ENCODE results near the gene SIPA1L3.
"Not testable (repeated sequence)": the region's sequence is repeated elsewhere in the genome, so short reads cannot be mapped to it uniquely, and the experiment has no call there.

The SIPA1L3 gene

GRCh38 chr19:37907735-37908455 is 887 bp downstream of the SIPA1L3 start:
- no peak for DNase-seq (ENCODE audit: low read depth)

DNA sequence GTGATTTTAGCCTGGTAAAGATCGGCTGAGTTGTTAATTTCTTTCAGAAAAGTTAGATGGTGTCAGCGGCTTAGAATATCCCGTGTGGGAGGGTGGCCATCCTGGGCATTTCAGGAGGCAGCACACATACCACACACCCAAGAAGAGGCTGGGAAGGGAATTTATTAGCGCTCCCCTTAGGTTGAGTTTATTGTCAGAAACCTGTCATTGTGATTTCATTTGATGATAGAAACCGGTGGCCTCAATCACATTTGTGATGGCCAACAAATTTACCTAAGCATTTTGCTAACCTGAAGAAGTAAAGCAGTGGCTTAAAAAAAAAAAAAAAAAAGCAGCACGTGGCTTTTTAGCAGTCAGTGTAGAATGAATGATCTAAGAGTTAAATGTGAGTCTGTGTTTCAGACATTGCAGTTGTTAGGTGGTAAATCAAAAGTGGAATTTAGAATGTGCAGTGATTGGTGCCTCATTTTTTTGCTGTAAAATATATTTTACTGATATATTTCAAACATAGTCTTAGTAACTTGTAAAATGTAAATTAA is 2.7 kb downstream of the SIPA1L3 start:
- no peak for DNase-seq (ENCODE audit: low read depth)

- no peak for DNase-seq (ENCODE audit: low read depth)
Observed at GRCh38 chr19:37914908-37915307, 7.9 kb downstream of the SIPA1L3 start.

GRCh38 chr19:37920591-37921450 is 13.8 kb downstream of the SIPA1L3 start:
- no peak for DNase-seq (ENCODE audit: low read depth)

- not testable (repeated sequence) for DNase-seq (ENCODE audit: low read depth)
Observed at GRCh38 chr19:37924573-37924972, 17.6 kb downstream of the SIPA1L3 start.

GRCh38 chr19:37925212-37925611 is 18.2 kb downstream of the SIPA1L3 start:
- no peak for DNase-seq (ENCODE audit: low read depth)

DNA sequence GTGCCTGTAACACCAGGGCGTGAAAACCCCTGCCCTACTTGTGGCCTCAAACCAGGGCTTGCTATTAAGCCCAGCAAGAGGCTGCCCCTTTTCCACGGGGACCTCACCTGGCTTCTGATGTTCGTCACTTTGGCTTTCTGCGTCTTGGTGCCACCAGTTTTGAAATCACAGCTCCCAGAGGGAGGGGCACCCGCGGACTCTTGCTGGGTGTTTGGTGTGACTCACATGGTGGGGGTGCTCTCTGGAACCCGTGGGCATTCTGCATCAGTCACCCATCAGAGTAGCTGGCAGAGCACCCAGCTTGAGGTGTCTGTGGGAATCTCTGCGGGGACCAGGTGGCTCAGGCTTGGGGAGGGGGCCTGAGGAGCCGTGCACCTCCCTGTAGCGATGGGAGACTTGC is 19.2 kb downstream of the SIPA1L3 start:
- no peak for DNase-seq (ENCODE audit: low read depth)

DNA sequence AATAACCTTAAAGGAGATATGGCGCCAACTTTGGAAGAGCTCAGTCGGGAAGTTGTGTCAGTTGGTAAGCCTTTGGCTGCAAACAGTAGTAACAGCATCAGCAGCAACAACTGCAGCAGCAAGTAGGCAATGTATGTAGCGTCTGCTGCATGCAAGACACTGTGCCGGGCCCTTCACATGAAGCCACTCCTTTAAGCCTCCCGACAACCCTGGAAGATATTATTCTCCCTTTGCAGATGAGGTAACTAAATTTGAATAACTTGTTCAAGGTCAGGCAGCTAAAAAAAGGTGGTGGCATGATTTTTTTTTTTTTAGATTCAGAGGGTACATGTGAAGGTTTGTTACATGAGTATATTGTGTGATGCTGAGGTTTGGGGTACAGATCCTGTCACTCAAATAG is 19.7 kb downstream of the SIPA1L3 start:
- DNase-seq (ENCODE audit: low read depth), result no peak

- no peak for DNase-seq (ENCODE audit: low read depth)
Observed at GRCh38 chr19:37928527-37929286, 21.7 kb downstream of the SIPA1L3 start.

- no peak for DNase-seq (ENCODE audit: low read depth)
Observed at GRCh38 chr19:37929355-37929923, 22.4 kb downstream of the SIPA1L3 start.

GRCh38 chr19:37930416-37930815 is 23.4 kb downstream of the SIPA1L3 start:
- no peak for DNase-seq (ENCODE audit: low read depth)

GRCh38 chr19:37931881-37932655 is 25.1 kb downstream of the SIPA1L3 start:
- no peak for DNase-seq (ENCODE audit: low read depth)

DNA sequence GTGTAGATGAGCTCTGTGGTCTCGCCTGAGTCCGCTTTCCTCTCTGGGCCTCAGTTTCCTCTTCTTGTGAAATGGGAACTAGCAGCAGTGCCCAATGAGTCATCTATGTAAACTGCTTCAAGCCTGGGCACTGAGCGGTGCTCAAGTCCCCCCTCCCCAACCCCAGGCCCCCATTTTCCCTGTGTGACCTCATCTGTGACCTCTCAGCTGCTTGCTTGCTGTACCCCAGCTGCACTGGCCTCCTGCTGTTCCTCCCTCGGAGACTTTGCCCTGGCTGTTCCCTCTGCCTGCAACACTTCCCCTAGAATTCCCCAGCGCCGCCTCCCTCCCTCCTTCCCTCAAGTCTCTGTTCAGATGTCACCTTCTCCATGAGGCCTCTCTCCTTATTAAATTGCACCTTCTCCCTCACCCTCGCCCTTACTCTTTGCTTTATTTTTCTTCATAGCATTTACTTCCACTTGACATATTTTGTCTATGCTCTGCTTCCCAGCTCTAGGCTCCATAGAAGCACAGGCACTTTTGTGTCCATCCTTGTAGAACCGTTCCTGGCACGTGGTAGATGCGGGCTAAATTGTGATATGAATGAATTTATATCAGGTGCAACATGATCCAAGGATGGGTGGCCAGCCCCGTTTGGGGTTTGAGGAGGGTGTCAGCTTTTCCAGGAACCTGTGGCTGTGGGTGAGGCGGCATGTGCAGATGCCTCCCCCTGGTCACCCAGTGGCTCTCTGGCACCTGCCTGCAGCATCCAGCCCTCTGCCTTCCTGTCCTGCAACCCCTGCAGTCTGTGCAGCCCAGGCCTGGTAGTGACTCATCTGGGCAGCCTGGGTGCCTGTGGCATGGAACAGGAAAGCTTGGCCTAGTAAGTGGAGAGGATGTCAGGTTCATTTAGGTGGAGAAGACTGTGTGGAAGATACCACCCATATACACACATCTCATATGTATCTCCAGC is 26.3 kb downstream of the SIPA1L3 start:
- no peak for DNase-seq (ENCODE audit: low read depth)

DNA sequence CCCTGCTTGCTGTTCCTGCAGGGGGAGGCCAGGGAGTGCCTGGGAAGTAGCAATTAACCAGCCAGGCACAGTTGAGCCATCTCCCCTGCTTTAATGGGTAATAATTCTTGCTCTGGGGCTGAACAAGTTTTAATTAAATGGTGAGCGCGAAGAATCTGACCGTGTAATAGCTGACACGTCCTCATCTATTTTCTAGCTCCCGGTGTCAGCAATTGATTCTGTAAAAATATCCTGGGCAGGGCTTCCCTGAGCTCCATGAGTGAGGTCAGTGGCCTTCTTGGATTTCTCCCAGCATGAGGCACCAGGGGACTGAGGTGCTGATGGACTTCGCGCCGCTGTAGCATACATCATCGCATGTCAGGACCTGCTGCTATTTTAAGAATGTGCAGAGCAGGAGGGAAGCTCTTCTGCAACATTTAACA is 26.9 kb downstream of the SIPA1L3 start:
- no peak for DNase-seq (ENCODE audit: low read depth)

- DNase-seq (ENCODE audit: low read depth), result no peak
Observed at GRCh38 chr19:37935341-37935740, 28.3 kb downstream of the SIPA1L3 start.

DNA sequence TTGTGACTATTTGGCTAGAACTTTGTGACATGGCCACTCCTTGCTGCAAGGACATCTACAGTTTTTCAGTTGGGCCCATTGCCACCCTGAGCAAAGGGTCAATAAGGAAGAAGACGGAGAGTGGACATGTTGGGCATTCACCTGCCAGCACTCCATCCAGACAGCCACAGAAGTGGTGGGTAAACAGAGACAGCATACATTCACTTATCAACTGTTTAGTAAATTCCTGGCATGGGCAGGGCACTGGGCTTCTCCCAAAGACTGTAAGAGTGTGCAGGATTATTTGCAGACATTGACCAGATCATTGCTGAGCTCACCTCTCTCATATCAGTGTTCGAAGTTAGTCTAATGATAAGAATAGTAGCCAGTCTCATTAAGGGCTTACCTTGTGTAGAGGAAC is 29.2 kb downstream of the SIPA1L3 start:
- DNase-seq (ENCODE audit: low read depth), result no peak

DNA sequence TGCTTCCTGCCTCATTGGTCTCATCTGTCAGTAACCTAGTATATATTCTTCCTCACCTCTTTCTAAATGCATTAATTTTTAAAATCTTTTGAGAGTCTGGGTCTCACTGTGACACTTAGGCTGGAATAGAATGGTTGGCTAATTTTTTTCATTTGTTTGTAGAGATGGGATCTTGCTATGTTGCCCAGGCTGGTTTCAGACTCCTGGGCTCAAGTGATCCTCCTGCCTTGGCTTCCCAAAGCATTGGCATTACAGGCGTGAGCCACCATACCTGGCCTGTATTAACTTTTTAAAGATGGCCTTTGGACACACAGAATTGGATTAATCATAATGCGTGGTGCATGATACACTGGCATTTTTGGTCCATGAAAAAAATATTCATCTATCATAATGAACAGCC is 29.9 kb downstream of the SIPA1L3 start:
- no peak for DNase-seq (ENCODE audit: low read depth)

DNA sequence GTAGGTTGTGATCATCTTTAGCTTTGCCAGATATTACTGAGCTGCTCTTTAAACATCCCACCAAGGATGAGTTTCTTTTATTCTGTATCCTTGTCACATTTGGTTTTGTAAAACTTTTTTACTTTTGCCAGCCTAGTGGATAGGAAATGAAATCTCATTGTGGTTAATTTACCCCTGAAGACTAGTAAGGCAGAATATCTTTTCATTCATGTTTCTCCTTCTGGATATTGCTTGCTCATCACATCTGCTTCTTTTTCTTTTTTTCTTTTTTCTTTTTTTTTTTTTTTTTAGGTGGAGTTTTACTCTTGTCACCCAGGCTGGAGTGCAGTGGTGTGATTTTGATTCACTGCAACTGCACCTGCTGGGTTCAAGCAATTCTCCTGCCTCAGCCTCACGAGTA is 31.3 kb downstream of the SIPA1L3 start:
- DNase-seq (ENCODE audit: low read depth), result no peak

DNA sequence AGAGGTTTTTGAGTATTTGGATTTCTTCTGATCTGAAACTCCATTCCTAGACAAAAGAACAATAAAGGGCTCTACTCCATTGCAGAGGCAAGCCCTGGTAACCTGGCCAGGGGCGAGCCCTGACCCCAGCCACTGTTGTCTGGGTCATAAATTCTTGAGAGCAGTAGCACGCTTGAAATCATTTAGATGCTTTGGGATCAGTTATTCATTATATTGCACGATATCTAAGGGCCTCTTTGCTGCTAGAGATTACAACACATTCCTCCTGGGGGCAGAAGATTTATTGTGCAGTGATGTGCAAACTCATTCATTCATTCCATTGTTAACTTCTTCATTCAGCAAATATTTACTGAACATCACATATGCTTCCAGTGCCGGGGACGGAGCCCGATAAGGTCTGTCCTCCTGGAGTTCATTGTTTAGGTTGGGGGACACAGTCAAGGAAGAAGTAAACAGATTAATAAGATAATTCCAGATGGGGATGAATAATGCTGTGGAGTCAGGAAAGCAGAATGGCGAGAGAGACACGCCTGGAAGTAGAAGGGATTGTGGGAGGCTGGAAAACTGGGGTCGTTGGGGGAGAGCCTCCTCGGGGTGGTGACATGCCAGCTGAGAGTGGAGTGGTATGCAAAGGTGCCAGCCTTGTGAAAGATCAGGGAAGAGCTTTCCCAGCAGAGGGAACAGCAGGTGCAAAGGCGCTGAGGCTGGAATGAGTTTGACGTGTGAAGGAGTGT is 34.9 kb downstream of the SIPA1L3 start:
- DNase-seq (ENCODE audit: low read depth), result no peak

Measured in activated T-cell treated with anti-CD3 and anti-CD28 coated beads for 24 hours (primary cell).